Skeletal muscle satellite cell (primary cell): Measurements from ENCODE around the gene FGR. TPM values are rescaled to one million over a fixed set of nuclear protein-coding genes. Genes with fewer than 3 reads are reported as not detected.
"Not testable (repeated sequence)": the region's sequence is repeated elsewhere in the genome, so short reads cannot be mapped to it uniquely, and the experiment has no call there.

Source experiments
- H3K27me3 ChIP-seq: 2 replicates; pipeline ENCODE4 v1.7.0; 2013; ENCODE audit warnings: low read length; ENCODE audit not compliant: control insufficient read depth, insufficient read depth
- H3K36me3 ChIP-seq: 2 replicates; pipeline ENCODE4 v1.7.0; 2013; ENCODE audit warnings: mild to moderate bottlenecking, control low read depth, low read length; ENCODE audit not compliant: insufficient read depth
- H3K4me1 ChIP-seq: 2 replicates; pipeline ENCODE4 v1.7.0; 2013; ENCODE audit warnings: low read length; ENCODE audit not compliant: control insufficient read depth, insufficient read depth
- H3K4me2 ChIP-seq: 2 replicates; pipeline ENCODE4 v1.7.0; 2013; ENCODE audit warnings: mild to moderate bottlenecking, low read length
- H3K4me3 ChIP-seq: 2 replicates; pipeline ENCODE4 v1.7.0; 2013; ENCODE audit warnings: low read length
- H3K9ac ChIP-seq: 2 replicates; pipeline ENCODE4 v1.7.0; 2013; ENCODE audit warnings: mild to moderate bottlenecking, low read depth, low read length, moderate library complexity
- H3K9me3 ChIP-seq: replicated peaks from 2 replicates; pipeline ENCODE4 v1.7.0; 2013; ENCODE audit warnings: mild to moderate bottlenecking, control low read depth, low read length
- total RNA-seq: library from RNA; depleted of rRNA; stranded (reverse); fragments of >200 nt; gene quantifications from 2 replicates; pipeline ENCODE4 v1.2.3, GENCODE V29; 2012; rRNA removed

The FGR gene
- not detected in 2 replicates for total RNA-seq

- Histone ChIP-seq H3K4me3 (peak within 1 kb of the TSS; percentile 63), H3K9me3 (no peaks in the 10 kb centered on the region), H3K4me1 (peaks cover 16% of the 10 kb centered on the region), H3K4me2 (peak within 1 kb of the TSS; percentile 84), H3K9ac (peak within 1 kb of the TSS; percentile 63), H3K36me3 (no peaks in the 10 kb centered on the region), H3K27me3 (peaks cover 19% of the 10 kb centered on the region)
Observed at GRCh38 chr1:27634985-27635367, at the start of gene FGR. Gene FGR (minus strand): TSS chr1:27635185. CDS start chr1:27623916, 11,269 bp downstream.

- H3K4me1 ChIP-seq = peaks cover 11% of the 10 kb centered on the region
- H3K36me3 ChIP-seq = no peaks in the 10 kb centered on the region
- peaks cover 4% of the 10 kb centered on the region for H3K9me3 ChIP-seq
- H3K4me2 ChIP-seq = no peak overlapping the region
- no peak overlapping the region for H3K4me3 ChIP-seq
- H3K27me3 ChIP-seq = peaks cover 38% of the 10 kb centered on the region
- no peak overlapping the region for H3K9ac ChIP-seq
Observed at GRCh38 chr1:27684176-27684575, 49.2 kb upstream of the FGR start.

GRCh38 chr1:27682351-27682944 is 47.5 kb upstream of the FGR start:
- H3K9me3 ChIP-seq = peaks cover 4% of the 10 kb centered on the region
- H3K36me3 ChIP-seq = no peaks in the 10 kb centered on the region
- H3K4me2 ChIP-seq = no peak overlapping the region
- H3K27me3 ChIP-seq = peaks cover 31% of the 10 kb centered on the region
- peaks cover 9% of the 10 kb centered on the region for H3K4me1 ChIP-seq
- no peak overlapping the region for H3K9ac ChIP-seq
- no peak overlapping the region for H3K4me3 ChIP-seq

- peaks cover 23% of the 10 kb centered on the region for H3K27me3 ChIP-seq
- not testable (repeated sequence) for H3K9me3 ChIP-seq, H3K4me1 ChIP-seq, H3K4me2 ChIP-seq, H3K9ac ChIP-seq, H3K36me3 ChIP-seq, H3K4me3 ChIP-seq
Observed at GRCh38 chr1:27681580-27681979, 46.6 kb upstream of the FGR start.

GRCh38 chr1:27680225-27680791 is 45.3 kb upstream of the FGR start:
- not testable (repeated sequence) for H3K36me3 ChIP-seq, H3K4me3 ChIP-seq, H3K4me2 ChIP-seq, H3K9ac ChIP-seq, H3K4me1 ChIP-seq, H3K9me3 ChIP-seq
- H3K27me3 ChIP-seq = peaks cover 10% of the 10 kb centered on the region

- Histone ChIP-seq H3K36me3 (no peaks in the 10 kb centered on the region), H3K9ac (no peak overlapping the region), H3K4me3 (no peak overlapping the region), H3K27me3 (no peaks in the 10 kb centered on the region), H3K4me1 (no peaks in the 10 kb centered on the region), H3K9me3 (peaks cover 4% of the 10 kb centered on the region), H3K4me2 (no peak overlapping the region)
Observed at GRCh38 chr1:27678747-27679146, 43.8 kb upstream of the FGR start.

GRCh38 chr1:27676410-27676809 is 41.4 kb upstream of the FGR start:
- Histone ChIP-seq H3K36me3 (no peaks in the 10 kb centered on the region), H3K9ac (no peak overlapping the region), H3K4me3 (no peak overlapping the region), H3K4me1 (peaks cover 14% of the 10 kb centered on the region), H3K27me3 (no peaks in the 10 kb centered on the region), H3K4me2 (no peak overlapping the region), H3K9me3 (no peaks in the 10 kb centered on the region)

- Histone ChIP-seq H3K27me3 (no peaks in the 10 kb centered on the region), H3K4me1 (peaks cover 18% of the 10 kb centered on the region), H3K4me3 (peak overlapping the region; percentile 66), H3K9me3 (no peaks in the 10 kb centered on the region), H3K9ac (peak overlapping the region; percentile 49), H3K36me3 (no peaks in the 10 kb centered on the region), H3K4me2 (peak overlapping the region; percentile 83)
Observed at GRCh38 chr1:27672750-27673112, 37.7 kb upstream of the FGR start.

- Histone ChIP-seq H3K9ac (peak within 1 kb of the TSS; percentile 59), H3K4me2 (peak within 1 kb of the TSS; percentile 83), H3K36me3 (no peaks in the 10 kb centered on the region), H3K4me3 (peak within 1 kb of the TSS; percentile 66), H3K4me1 (peaks cover 22% of the 10 kb centered on the region), H3K27me3 (no peaks in the 10 kb centered on the region), H3K9me3 (no peaks in the 10 kb centered on the region)
Observed at GRCh38 chr1:27671964-27672749, 37.2 kb upstream of the FGR start, which contains the start of gene IFI6. Gene IFI6 (minus strand): TSS chr1:27672192. CDS start chr1:27669314, 2,878 bp downstream.

- peak overlapping the region; percentile 14 for H3K4me2 ChIP-seq
- no peak overlapping the region for H3K4me3 ChIP-seq
- no peaks in the 10 kb centered on the region for H3K27me3 ChIP-seq
- H3K4me1 ChIP-seq = peaks cover 22% of the 10 kb centered on the region
- H3K9me3 ChIP-seq = no peaks in the 10 kb centered on the region
- H3K36me3 ChIP-seq = no peaks in the 10 kb centered on the region
- H3K9ac ChIP-seq = no peak overlapping the region
Observed at GRCh38 chr1:27669876-27670275, 34.9 kb upstream of the FGR start.

GRCh38 chr1:27668808-27669723 is 34.1 kb upstream of the FGR start:
- Histone ChIP-seq H3K4me1 (peaks cover 22% of the 10 kb centered on the region), H3K9ac (peak overlapping the region; percentile 39), H3K4me2 (peak overlapping the region; percentile 98), H3K27me3 (no peaks in the 10 kb centered on the region), H3K9me3 (no peaks in the 10 kb centered on the region), H3K36me3 (no peaks in the 10 kb centered on the region), H3K4me3 (peak overlapping the region; percentile 72)
